GM12874 (cell line): Measurements from ENCODE around the gene ZNF491.

Source experiments
- CTCF ChIP-seq: IDR thresholded peaks from 2 replicates; pipeline ENCODE4 v1.5.1; 2011; ENCODE audit warnings: low read depth, mild to moderate bottlenecking, control low read depth, low read length, moderate library complexity; ENCODE audit not compliant: insufficient read depth

ZNF491 gene

GRCh38 chr19:11763611-11764010, 34.7 kb upstream of the ZNF491 start:
- TF ChIP-seq CTCF: no peak

- TF ChIP-seq CTCF: no peak
These were observed 31.4 kb upstream of the ZNF491 start, which contains the start of gene ZNF441 for GRCh38 chr19:11766597-11767591. ZNF441 (plus strand) TSS chr19:11767000; CDS start chr19:11767194, 194 bp downstream.

- no peak for TF ChIP-seq CTCF
These were observed 30.6 kb upstream of the ZNF491 start for GRCh38 chr19:11767633-11768133.

- no peak for TF ChIP-seq CTCF
These were observed 28.3 kb upstream of the ZNF491 start for GRCh38 chr19:11769995-11770394.

- peak; percentile 19; the same call in 1 of the 2 replicates for TF ChIP-seq CTCF
These were observed 26.8 kb upstream of the ZNF491 start for GRCh38 chr19:11771520-11771919.

- TF ChIP-seq CTCF: no peak
These were observed 17.8 kb upstream of the ZNF491 start for GRCh38 chr19:11780431-11781020.
